Hepatocyte (in vitro differentiated cells): ENCODE results near the gene GYG1. TPM values are rescaled to one million over a fixed set of nuclear protein-coding genes. Genes with fewer than 3 reads are reported as not detected.

Experiments used
- DNase-seq: peaks from one replicate; pipeline ENCODE4 v3.0.0-alpha.2; 2016; ENCODE audit warnings: low spot score
- H2AFZ ChIP-seq: fragments of 200-600 bp; sonication (generic); 2 replicates; pipeline ENCODE4 v1.6.0; 2016; ENCODE audit warnings: antibody characterized with exemption, mild to moderate bottlenecking
- H3K27ac ChIP-seq: fragments of 200-600 bp; sonication (generic); 2 replicates; pipeline ENCODE4 v1.5.1; 2016; ENCODE audit warnings: mild to moderate bottlenecking
- H3K27me3 ChIP-seq: fragments of 200-600 bp; sonication (generic); 2 replicates; pipeline ENCODE4 v1.6.1; 2016
- H3K36me3 ChIP-seq: fragments of 200-600 bp; sonication (generic); replicated peaks from 2 replicates; pipeline ENCODE4 v1.5.1; 2016; ENCODE audit warnings: low read depth; ENCODE audit not compliant: insufficient read depth
- H3K4me1 ChIP-seq: fragments of 200-600 bp; sonication (generic); 2 replicates; pipeline ENCODE4 v1.5.1; 2016; ENCODE audit warnings: mild to moderate bottlenecking, moderate library complexity; ENCODE audit not compliant: insufficient read depth
- H3K4me2 ChIP-seq: fragments of 200-600 bp; sonication (generic); 2 replicates; pipeline ENCODE4 v1.6.0; 2016
- H3K4me3 ChIP-seq: fragments of 200-600 bp; sonication (generic); 2 replicates; pipeline ENCODE4 v1.5.1; 2016; ENCODE audit warnings: mild to moderate bottlenecking
- H3K79me2 ChIP-seq: fragments of 200-600 bp; sonication (generic); 2 replicates; pipeline ENCODE4 v1.6.0; 2017; ENCODE audit warnings: mild to moderate bottlenecking
- H3K9me2 ChIP-seq: fragments of 200-600 bp; sonication (generic); replicated peaks from 2 replicates; pipeline ENCODE4 v1.6.0; 2017; ENCODE audit warnings: mild to moderate bottlenecking; ENCODE audit not compliant: insufficient read depth
- H3K9me3 ChIP-seq: fragments of 200-600 bp; sonication (generic); 2 replicates; pipeline ENCODE4 v1.5.1; 2016; ENCODE audit warnings: low read depth, mild to moderate bottlenecking
- H4K20me1 ChIP-seq: fragments of 200-600 bp; sonication (generic); 2 replicates; pipeline ENCODE4 v1.6.0; 2016; ENCODE audit warnings: mild to moderate bottlenecking; ENCODE audit not compliant: insufficient read depth, poor library complexity, severe bottlenecking
- CTCF ChIP-seq: fragments of 200-600 bp; sonication (generic); IDR thresholded peaks from 2 replicates; pipeline ENCODE4 v1.5.1; 2016; ENCODE audit warnings: antibody characterized with exemption, mild to moderate bottlenecking; ENCODE audit not compliant: poor library complexity
- EZH2 ChIP-seq: fragments of 200-600 bp; sonication (generic); IDR thresholded peaks from 2 replicates; pipeline ENCODE4 v1.6.1; 2016; ENCODE audit warnings: antibody characterized with exemption, mild to moderate bottlenecking, borderline replicate concordance
- EZH2phosphoT487 ChIP-seq: fragments of 200-600 bp; sonication (generic); IDR thresholded peaks from one replicate; pipeline ENCODE4 v1.6.1; 2018; ENCODE audit warnings: antibody characterized with exemption, mild to moderate bottlenecking, low read depth, moderate library complexity; ENCODE audit not compliant: unreplicated experiment, severe bottlenecking
- WGBS: methylation state at CpG from one replicate; pipeline ENCODE4 v1.1.6; 2016; ENCODE audit warnings: low lambda C conversion rate; ENCODE audit errors: missing lambda C conversion rate; 5-methylcytosine and 5-hydroxymethylcytosine counted together
- polyA plus RNA-seq: library from polyadenylated mRNA; unstranded; fragments of >200 nt; fragmentation: Nextera tagmentation; extraction: Ambion mirVana; gene quantifications from 2 replicates; pipeline ENCODE4 v1.2.1, GENCODE V29; 2016
- total RNA-seq: library from RNA; depleted of rRNA; stranded (reverse); fragments of >200 nt; gene quantifications from 2 replicates; pipeline ENCODE4 v1.2.3, GENCODE V29; 2014

The GYG1 gene
- total and polyA plus RNA-seq, 2 experiments from 2014 or later = 26.2 to 50.3 TPM

DNA sequence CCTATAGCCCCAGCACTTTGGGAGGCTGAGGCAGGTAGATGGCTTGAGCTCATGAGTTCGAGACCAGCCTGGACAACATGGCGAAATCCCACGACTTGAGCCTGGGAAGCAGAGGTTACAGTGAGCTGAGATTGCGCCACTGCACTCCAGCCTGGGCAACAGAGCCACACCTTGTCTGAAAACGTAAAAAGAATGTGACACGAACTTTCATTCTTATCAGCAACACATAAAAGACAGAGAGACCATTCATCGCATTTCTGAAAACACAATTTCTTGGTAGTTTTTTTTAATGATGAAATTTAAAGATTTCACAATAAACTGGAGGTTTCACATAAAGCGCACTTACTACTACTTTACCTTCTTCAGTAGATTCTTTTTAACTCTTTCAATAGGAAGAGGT lies 76.5 kb downstream of the GYG1 start:
- no peaks in the 10 kb centered on the region for H3K9me3 ChIP-seq
- no peak overlapping the region for H2AFZ ChIP-seq
- no peaks in the 10 kb centered on the region for H3K79me2 ChIP-seq
- H3K4me3 ChIP-seq = no peak overlapping the region
- no peak overlapping the region for H3K4me2 ChIP-seq
- H3K27ac ChIP-seq = no peak overlapping the region
- no peaks in the 10 kb centered on the region for H3K36me3 ChIP-seq
- DNase-seq = no peak
- no peaks in the 10 kb centered on the region for H4K20me1 ChIP-seq
- 96% methylated on average over 8 of the region's 8 CpGs for WGBS
- H3K27me3 ChIP-seq = no peaks in the 10 kb centered on the region
- no peaks in the 10 kb centered on the region for H3K9me2 ChIP-seq
- TF ChIP-seq CTCF = no peak
- TF ChIP-seq EZH2 = no peak
- no peak for TF ChIP-seq EZH2phosphoT487
- H3K4me1 ChIP-seq = no peaks in the 10 kb centered on the region

Other genes with a start within 250 kb of the GYG1 start
- gene CPB1, start 163.7 kb upstream of the GYG1 start, total RNA-seq = not detected in 2 replicates
- 0.73 TPM in 1 of 2 replicates, not detected in the other for gene CPB1, start 163.7 kb upstream of the GYG1 start, polyA plus RNA-seq
- gene CPA3, start 126.2 kb upstream of the GYG1 start, total RNA-seq = 0.08 and 1.1 TPM in 2 replicates
- 0.68 TPM in 1 of 2 replicates, not detected in the other for gene CPA3, start 126.2 kb upstream of the GYG1 start, polyA plus RNA-seq
- 21.5 and 29.4 TPM in 2 replicates for gene HLTF, start 95.0 kb downstream of the GYG1 start, total RNA-seq
- 14.9 and 15.9 TPM in 2 replicates for gene HLTF, start 95.0 kb downstream of the GYG1 start, polyA plus RNA-seq
- 17.6 and 24.2 TPM in 2 replicates for gene HPS3, start 138.1 kb downstream of the GYG1 start, total RNA-seq
- gene HPS3, start 138.1 kb downstream of the GYG1 start, polyA plus RNA-seq = 14.1 and 14.2 TPM in 2 replicates
- gene CP, start 230.3 kb downstream of the GYG1 start, total RNA-seq = 22.3 and 26.4 TPM in 2 replicates
- 6.5 and 12.5 TPM in 2 replicates for gene CP, start 230.3 kb downstream of the GYG1 start, polyA plus RNA-seq